Liver (tissue), 9 donors: Measurements from ENCODE around the gene TMEM222. TPM values are rescaled to one million over a fixed set of nuclear protein-coding genes. Genes with fewer than 3 reads are reported as not detected.
A peak's percentile ranks its signal among the peaks of the same experiment; 100 is the strongest.

ENCODE experiments used
- DNase-seq: peaks from one replicate; pipeline ENCODE4 v3.0.0-alpha.2; 2017; ENCODE audit warnings: low spot score
- H3K27ac ChIP-seq, 2 donors: one replicate each; pipeline ENCODE4 v1.7.0; 2013; ENCODE audit warnings: inconsistent platforms in 2 of 2, low read length in 2 of 2, control low read depth in 1 of 2, low read depth in 1 of 2, mild to moderate bottlenecking in 1 of 2
- H3K27me3 ChIP-seq, 4 donors: one replicate each; pipeline versions ENCODE4 v1.6.1 to v1.7.0; 2013; ENCODE audit warnings: low read length in 3 of 4, inconsistent platforms in 1 of 4, mild to moderate bottlenecking in 1 of 4, moderate library complexity in 1 of 4; ENCODE audit not compliant: control insufficient read depth in 4 of 4, insufficient read depth in 4 of 4
- H3K36me3 ChIP-seq, 4 donors: one replicate each; pipeline versions ENCODE4 v1.6.1 to v1.7.0; 2013; ENCODE audit warnings: low read length in 3 of 4, mild to moderate bottlenecking in 3 of 4, low read depth in 1 of 4, moderate library complexity in 1 of 4; ENCODE audit not compliant: control insufficient read depth in 4 of 4, insufficient read depth in 3 of 4
- H3K4me1 ChIP-seq, 4 donors: one replicate each; pipeline versions ENCODE4 v1.6.1 to v1.7.0; 2013; ENCODE audit warnings: low read length in 3 of 4, mild to moderate bottlenecking in 3 of 4, moderate library complexity in 1 of 4; ENCODE audit not compliant: control insufficient read depth in 4 of 4, insufficient read depth in 4 of 4
- H3K4me3 ChIP-seq, 3 donors: one replicate each; pipeline versions ENCODE4 v1.6.1 to v1.7.0; 2013; ENCODE audit warnings: low read length in 3 of 3, control low read depth in 1 of 3, low read depth in 1 of 3, mild to moderate bottlenecking in 1 of 3
- H3K9ac ChIP-seq, 2 donors: one replicate each; pipeline ENCODE4 v1.7.0; 2013; ENCODE audit warnings: low read length in 2 of 2, mild to moderate bottlenecking in 2 of 2, moderate library complexity in 2 of 2, control low read depth in 1 of 2, low read depth in 1 of 2
- H3K9me3 ChIP-seq, 4 donors: one replicate each; pipeline versions ENCODE4 v1.6.1 to v1.7.0; 2013; ENCODE audit warnings: low read length in 3 of 4; ENCODE audit not compliant: control insufficient read depth in 4 of 4
- EGR1 ChIP-seq, 2 donors: IDR thresholded peaks; 2 replicates each; pipeline ENCODE4 v1.6.1; 2016 to 2018; ENCODE audit warnings: antibody characterized with exemption in 2 of 2, low read depth in 2 of 2
- FOXA2 ChIP-seq: IDR thresholded peaks from 2 replicates; pipeline ENCODE4 v1.6.1; 2016; ENCODE audit warnings: antibody characterized with exemption
- GABPA ChIP-seq, 2 donors: IDR thresholded peaks in 1 of 2; conservative IDR thresholded peaks in 1 of 2; 2 replicates each; pipeline ENCODE4 v1.6.1; 2016; ENCODE audit warnings: antibody characterized with exemption in 2 of 2, mild to moderate bottlenecking in 1 of 2, moderate library complexity in 1 of 2
- HNF4A ChIP-seq, 2 donors: conservative IDR thresholded peaks; 2 replicates each; pipeline ENCODE4 v1.6.1; 2016; ENCODE audit warnings: antibody characterized with exemption in 2 of 2, mild to moderate bottlenecking in 2 of 2
- HNF4G ChIP-seq: IDR thresholded peaks from 2 replicates; pipeline ENCODE4 v1.6.1; 2016; ENCODE audit warnings: antibody characterized with exemption
- JUND ChIP-seq, 2 donors: IDR thresholded peaks; 2 replicates each; pipeline ENCODE4 v1.6.1; 2016; ENCODE audit warnings: antibody characterized with exemption in 2 of 2
- MAX ChIP-seq: IDR thresholded peaks from 2 replicates; pipeline ENCODE4 v1.6.1; 2016; ENCODE audit warnings: antibody characterized with exemption
- NR2F2 ChIP-seq: IDR thresholded peaks from 2 replicates; pipeline ENCODE4 v1.6.1; 2016; ENCODE audit warnings: antibody characterized with exemption
- RAD21 ChIP-seq, 2 donors: IDR thresholded peaks; 2 replicates each; pipeline ENCODE4 v1.6.1; 2016; ENCODE audit warnings: antibody characterized with exemption in 2 of 2, mild to moderate bottlenecking in 2 of 2
- RXRA ChIP-seq, 2 donors: IDR thresholded peaks; 2 replicates each; pipeline ENCODE4 v1.6.1; 2017 to 2018; ENCODE audit warnings: antibody characterized with exemption in 2 of 2, mild to moderate bottlenecking in 1 of 2
- SP1 ChIP-seq: IDR thresholded peaks from 2 replicates; pipeline ENCODE4 v1.6.1; 2018; ENCODE audit warnings: antibody characterized with exemption, mild to moderate bottlenecking
- TAF1 ChIP-seq: conservative IDR thresholded peaks from 2 replicates; pipeline ENCODE4 v1.6.1; 2016; ENCODE audit warnings: antibody characterized with exemption, mild to moderate bottlenecking
- YY1 ChIP-seq: IDR thresholded peaks from 2 replicates; pipeline ENCODE4 v1.6.1; 2016; ENCODE audit warnings: antibody characterized with exemption, mild to moderate bottlenecking
- WGBS: extraction: QIAGEN DNeasy Blood & Tissue Kit; methylation state at CpG from one replicate; pipeline ENCODE4 v1.1.7; 2013; 5-methylcytosine and 5-hydroxymethylcytosine counted together
- polyA plus RNA-seq, 2 donors: library from polyadenylated mRNA; stranded (reverse) in 1 of 2; unstranded in 1 of 2; fragments of 200-250 nt in 1 of 2; fragments of >200 nt in 1 of 2; fragmentation: Nextera tagmentation in 1 of 2; extraction: Ambion mirVana in 1 of 2; gene quantifications; one replicate each; pipeline versions ENCODE4 v1.2.1 to v1.2.3, GENCODE V29; 2013 to 2015
- total RNA-seq, 2 donors: library from RNA; depleted of rRNA; stranded (reverse); fragments of >200 nt; gene quantifications; one replicate each; pipeline ENCODE4 v1.2.3, GENCODE V29; 2014
- TF ChIP-seq, protein P1 (sequence below): fragments of 150-350 bp; IDR thresholded peaks from 2 replicates; pipeline ENCODE4 v1.5.1; 2017; ENCODE audit warnings: improper control_type of control experiment, low read depth, low read length; ENCODE audit not compliant: missing input control
- TF ChIP-seq, protein P2 (sequence below): IDR thresholded peaks from 2 replicates; pipeline ENCODE4 v1.6.1; 2016; ENCODE audit warnings: antibody characterized with exemption, mild to moderate bottlenecking
- donor health status: healthy.
- donor health status: healthy.
- donor health status: healthy.
- donor health status: healthy.
- donor health status: healthy.

The TMEM222 gene
- total and polyA plus RNA-seq, 4 donors, result 14.7 to 32.9 (median 21.8) TPM

DNA sequence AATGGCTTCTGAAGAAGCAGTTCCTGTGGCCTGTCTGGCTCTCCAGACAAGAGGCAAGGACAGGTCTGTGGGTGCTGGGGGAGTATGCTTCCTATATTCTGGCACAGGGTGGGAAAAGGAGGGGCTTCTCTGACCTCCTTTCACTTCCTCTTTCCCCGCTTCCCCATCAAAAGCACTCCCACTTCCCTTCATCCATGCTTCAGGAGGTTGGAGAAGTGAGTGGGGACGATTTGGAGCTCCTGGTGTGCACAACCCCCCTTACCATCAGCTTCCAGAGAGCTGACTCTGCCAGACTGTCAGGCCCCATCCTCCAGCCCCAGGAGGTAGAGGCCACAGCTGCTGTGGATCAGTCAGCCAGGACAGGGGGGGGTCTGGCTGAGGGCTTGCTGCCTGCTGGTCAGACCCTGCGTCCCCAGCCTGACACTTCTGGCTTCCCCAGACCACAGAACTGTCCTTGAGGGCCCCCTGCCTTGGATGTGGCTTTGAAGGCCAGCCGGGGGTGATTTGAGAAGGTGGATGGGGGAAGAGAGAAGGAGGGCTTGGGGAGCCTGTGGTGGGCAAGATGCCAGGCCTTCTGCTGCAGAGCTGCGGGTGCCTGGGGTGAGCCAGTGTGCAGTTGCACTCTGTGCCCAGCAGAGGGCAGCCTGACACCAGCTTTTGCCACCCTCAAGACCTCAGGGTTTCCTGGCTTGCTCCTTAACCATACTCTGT lies 21.5 kb upstream of the TMEM222 start:
- Histone ChIP-seq H3K27me3 (no peaks in the 10 kb centered on the region), H3K36me3 (peaks cover 9 to 54% (median 32%) of the 10 kb centered on the region in 4 donors), H3K27ac (peak overlapping the region in 1 of 2 donors; percentile 56), H3K4me1 (peaks cover 0 to 8% (median 0%) of the 10 kb centered on the region in 4 donors), H3K9ac (no peak overlapping the region), H3K9me3 (no peaks in the 10 kb centered on the region), H3K4me3 (no peak overlapping the region)
- no peak for TF ChIP-seq FOXA2
- TF ChIP-seq SP1, result no peak
- TF ChIP-seq RXRA (IDR thresholded peaks at IDR 0.05), result no peak
- no peak for TF ChIP-seq TAF1
- TF ChIP-seq NR2F2, result no peak
- peak; percentile 91 to 96 for TF ChIP-seq RAD21 (IDR thresholded peaks at IDR 0.05)
- no peak for TF ChIP-seq HNF4A (conservative IDR thresholded peaks at IDR 0.05)
- TF ChIP-seq, protein P1, sequence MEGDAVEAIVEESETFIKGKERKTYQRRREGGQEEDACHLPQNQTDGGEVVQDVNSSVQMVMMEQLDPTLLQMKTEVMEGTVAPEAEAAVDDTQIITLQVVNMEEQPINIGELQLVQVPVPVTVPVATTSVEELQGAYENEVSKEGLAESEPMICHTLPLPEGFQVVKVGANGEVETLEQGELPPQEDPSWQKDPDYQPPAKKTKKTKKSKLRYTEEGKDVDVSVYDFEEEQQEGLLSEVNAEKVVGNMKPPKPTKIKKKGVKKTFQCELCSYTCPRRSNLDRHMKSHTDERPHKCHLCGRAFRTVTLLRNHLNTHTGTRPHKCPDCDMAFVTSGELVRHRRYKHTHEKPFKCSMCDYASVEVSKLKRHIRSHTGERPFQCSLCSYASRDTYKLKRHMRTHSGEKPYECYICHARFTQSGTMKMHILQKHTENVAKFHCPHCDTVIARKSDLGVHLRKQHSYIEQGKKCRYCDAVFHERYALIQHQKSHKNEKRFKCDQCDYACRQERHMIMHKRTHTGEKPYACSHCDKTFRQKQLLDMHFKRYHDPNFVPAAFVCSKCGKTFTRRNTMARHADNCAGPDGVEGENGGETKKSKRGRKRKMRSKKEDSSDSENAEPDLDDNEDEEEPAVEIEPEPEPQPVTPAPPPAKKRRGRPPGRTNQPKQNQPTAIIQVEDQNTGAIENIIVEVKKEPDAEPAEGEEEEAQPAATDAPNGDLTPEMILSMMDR, result peak; percentile 99
- no peak for TF ChIP-seq EGR1 (IDR thresholded peaks at IDR 0.05; ENCODE audit: low read depth in 2 of 2)
- TF ChIP-seq, protein P2, sequence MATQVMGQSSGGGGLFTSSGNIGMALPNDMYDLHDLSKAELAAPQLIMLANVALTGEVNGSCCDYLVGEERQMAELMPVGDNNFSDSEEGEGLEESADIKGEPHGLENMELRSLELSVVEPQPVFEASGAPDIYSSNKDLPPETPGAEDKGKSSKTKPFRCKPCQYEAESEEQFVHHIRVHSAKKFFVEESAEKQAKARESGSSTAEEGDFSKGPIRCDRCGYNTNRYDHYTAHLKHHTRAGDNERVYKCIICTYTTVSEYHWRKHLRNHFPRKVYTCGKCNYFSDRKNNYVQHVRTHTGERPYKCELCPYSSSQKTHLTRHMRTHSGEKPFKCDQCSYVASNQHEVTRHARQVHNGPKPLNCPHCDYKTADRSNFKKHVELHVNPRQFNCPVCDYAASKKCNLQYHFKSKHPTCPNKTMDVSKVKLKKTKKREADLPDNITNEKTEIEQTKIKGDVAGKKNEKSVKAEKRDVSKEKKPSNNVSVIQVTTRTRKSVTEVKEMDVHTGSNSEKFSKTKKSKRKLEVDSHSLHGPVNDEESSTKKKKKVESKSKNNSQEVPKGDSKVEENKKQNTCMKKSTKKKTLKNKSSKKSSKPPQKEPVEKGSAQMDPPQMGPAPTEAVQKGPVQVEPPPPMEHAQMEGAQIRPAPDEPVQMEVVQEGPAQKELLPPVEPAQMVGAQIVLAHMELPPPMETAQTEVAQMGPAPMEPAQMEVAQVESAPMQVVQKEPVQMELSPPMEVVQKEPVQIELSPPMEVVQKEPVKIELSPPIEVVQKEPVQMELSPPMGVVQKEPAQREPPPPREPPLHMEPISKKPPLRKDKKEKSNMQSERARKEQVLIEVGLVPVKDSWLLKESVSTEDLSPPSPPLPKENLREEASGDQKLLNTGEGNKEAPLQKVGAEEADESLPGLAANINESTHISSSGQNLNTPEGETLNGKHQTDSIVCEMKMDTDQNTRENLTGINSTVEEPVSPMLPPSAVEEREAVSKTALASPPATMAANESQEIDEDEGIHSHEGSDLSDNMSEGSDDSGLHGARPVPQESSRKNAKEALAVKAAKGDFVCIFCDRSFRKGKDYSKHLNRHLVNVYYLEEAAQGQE, result no peak
- no peak for TF ChIP-seq GABPA (IDR thresholded peaks at IDR 0.05 in 1 of 2, conservative IDR thresholded peaks at IDR 0.05 in 1 of 2)
- DNase-seq, result peak; percentile 82
- 43% methylated on average over 5 of the region's 5 CpGs for WGBS

DNA sequence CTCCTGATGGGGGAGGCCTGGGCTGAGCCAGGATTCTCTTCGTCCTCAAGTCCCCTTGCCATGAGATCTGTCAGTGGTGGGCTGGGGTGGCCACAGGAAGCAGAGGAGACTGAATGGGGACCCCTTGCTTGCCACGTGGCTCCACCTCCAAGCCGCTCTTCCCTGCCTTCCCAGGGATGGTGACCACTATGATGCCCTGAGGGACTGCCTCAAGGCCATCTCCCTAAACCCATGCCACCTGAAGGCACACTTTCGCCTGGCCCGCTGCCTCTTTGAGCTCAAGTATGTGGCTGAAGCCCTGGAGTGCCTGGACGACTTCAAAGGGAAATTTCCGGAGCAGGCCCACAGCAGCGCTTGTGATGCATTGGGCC lies 20.9 kb upstream of the TMEM222 start:
- Histone ChIP-seq H3K9ac (no peak overlapping the region), H3K27ac (no peak overlapping the region), H3K9me3 (no peaks in the 10 kb centered on the region), H3K4me3 (no peak overlapping the region), H3K36me3 (peaks cover 9 to 54% (median 32%) of the 10 kb centered on the region in 4 donors), H3K4me1 (peaks cover 0 to 8% (median 0%) of the 10 kb centered on the region in 4 donors), H3K27me3 (no peaks in the 10 kb centered on the region)
- no peak for DNase-seq
- TF ChIP-seq RAD21 (IDR thresholded peaks at IDR 0.05) (no peak), FOXA2 (no peak), HNF4G (no peak), GABPA (IDR thresholded peaks at IDR 0.05 in 1 of 2, conservative IDR thresholded peaks at IDR 0.05 in 1 of 2) (no peak), YY1 (no peak), NR2F2 (no peak), MAX (no peak), JUND (IDR thresholded peaks at IDR 0.05) (no peak), EGR1 (IDR thresholded peaks at IDR 0.05; ENCODE audit: low read depth in 2 of 2) (no peak), TAF1 (no peak)
- TF ChIP-seq, protein P2, result no peak
- 83% methylated on average over 8 of the region's 8 CpGs for WGBS
